IPS DF 4.7 (cell line): ENCODE data around the gene AGPAT1.
"Not testable (repeated sequence)": the region's sequence is repeated elsewhere in the genome, so short reads cannot be mapped to it uniquely, and the experiment has no call there.

Experiments
- DNase-seq: peaks from one replicate; pipeline ENCODE4 v3.0.0-alpha.2; 2013; ENCODE audit warnings: low spot score; ENCODE audit errors: extremely low read depth

AGPAT1 gene

DNA sequence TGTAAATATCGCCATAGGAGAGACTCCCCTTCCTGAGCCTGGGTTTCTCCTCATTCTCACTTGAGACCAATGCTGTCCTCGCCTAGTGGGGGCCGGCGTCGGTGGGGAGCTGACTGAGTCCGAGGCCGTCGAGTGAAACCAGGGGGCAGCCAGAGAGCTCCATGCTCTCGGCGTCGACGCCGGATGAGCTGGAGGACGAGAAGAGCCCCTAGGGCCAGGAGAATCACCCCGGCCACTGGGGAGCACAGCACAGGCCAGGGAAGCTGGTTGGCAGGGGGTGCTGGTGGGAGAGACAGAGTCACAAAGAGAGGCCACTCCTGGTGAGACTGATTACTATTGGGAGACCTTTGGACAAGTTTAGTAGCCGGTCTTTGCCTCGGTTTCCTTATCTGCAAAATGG lies 23.0 kb upstream of the AGPAT1 start:
- DNase-seq = no peak

DNA sequence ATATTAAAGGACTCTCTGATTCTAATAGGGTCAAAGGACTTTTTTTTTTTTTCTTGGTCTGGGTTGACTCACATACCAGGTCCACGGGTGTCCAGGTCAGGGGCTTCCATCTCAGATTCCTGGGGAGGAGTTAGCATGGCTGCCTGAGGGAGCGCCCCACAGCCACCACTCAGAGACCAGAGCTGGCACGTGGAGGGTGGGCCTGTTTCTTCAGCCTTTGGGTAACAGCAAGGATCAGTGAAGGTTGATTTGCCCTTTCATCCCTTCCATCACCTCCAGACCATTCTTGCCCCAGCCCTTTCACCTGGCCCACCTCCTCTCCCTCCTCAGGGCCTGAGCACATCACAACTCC lies 22.4 kb upstream of the AGPAT1 start:
- no peak for DNase-seq

DNA sequence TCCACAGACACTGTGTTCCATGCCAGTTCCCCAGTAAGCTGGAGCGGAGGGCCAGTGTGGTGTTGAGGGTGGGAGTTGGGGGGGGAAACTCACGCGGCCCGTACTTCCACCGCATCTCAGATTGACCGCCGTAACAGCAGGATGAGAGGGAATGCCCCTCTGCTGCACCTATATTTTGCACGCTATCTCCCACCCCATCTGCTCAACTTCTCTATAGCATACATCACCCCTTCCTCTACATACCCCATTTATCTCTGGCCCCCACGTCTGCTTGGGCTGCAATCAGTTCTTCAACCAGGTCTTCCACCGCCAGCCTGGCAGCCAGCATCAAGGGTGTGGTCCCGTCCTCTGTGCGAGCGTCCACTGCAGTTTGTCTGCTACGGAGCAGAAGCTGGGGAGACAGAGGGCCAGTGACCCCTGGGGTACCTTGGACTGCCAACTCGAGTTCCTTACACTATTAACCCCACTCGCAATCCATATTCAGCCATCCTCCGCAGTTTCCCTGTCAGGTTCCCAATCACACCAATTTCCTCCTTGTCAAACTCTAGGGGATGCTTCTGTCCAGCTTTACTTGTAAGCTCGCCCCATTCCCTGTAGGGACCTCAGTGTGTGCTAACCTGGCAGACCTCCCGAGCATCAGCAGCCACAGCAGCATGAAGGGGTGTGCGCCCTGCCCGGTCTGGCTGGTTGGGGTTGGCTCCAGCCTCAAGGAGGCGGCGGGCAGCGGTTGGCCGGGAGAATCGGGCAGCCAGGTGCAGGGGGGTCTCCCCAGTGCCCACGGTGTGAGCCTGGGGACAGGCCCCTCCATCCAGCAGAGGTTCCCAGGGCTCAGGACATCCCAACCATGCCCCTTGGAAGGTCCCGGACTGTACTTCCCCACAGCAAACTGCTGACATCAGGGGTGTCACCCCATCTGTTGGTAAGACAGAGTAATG lies 21.1 kb upstream of the AGPAT1 start:
- DNase-seq = no peak

DNA sequence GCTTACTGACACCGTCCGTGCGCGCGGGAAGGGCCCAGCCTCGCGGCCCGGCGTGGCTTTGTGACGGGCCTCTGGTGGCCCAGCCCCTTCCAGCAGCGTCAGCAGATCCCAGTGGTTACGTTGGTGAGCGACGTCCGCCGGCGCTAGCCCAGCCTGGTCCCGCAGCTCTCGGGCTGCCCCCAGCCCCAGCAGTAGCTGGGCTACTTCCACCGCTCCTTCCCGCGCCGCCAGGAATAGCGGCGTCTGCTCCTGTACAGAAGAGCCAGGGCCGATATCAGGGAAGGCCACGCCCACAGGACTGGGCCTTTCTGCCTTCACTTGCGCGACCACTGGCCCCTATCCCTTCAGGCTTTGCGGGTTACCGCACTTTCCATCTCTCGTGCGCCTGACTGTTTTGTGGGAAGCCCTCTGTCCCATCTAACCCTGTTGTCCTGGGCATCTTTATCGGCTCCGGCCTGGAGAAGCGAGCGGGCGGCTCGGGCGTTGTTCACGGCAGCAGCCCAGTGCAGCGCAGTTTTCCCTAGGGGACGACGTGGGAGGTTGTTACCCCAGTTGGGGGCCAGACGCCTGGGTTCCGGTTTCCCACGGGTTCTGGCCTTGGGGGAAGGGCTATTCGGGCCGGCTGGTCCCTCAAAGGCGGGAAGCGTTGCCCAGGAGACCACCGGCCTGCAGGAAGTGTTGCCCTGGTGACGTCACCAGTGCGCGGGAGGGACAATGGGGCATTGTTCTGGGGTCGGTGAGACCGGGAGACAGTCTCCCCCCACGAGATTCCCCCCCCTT lies 20.2 kb upstream of the AGPAT1 start:
- no peak for DNase-seq

DNA sequence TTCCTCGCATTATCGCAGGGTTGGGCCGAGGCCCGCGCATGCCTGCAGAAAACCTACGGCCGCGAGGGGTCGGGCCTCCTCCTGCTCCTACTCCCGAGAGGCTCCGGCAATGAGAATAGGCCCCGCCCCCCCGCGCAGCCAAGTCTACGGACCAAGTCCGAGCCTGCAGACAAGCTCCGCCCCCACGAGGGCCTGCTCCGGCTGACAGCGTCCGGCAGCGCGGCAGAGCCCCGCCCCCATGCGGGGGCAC lies 19.7 kb upstream of the AGPAT1 start:
- peak; percentile 96 for DNase-seq

DNA sequence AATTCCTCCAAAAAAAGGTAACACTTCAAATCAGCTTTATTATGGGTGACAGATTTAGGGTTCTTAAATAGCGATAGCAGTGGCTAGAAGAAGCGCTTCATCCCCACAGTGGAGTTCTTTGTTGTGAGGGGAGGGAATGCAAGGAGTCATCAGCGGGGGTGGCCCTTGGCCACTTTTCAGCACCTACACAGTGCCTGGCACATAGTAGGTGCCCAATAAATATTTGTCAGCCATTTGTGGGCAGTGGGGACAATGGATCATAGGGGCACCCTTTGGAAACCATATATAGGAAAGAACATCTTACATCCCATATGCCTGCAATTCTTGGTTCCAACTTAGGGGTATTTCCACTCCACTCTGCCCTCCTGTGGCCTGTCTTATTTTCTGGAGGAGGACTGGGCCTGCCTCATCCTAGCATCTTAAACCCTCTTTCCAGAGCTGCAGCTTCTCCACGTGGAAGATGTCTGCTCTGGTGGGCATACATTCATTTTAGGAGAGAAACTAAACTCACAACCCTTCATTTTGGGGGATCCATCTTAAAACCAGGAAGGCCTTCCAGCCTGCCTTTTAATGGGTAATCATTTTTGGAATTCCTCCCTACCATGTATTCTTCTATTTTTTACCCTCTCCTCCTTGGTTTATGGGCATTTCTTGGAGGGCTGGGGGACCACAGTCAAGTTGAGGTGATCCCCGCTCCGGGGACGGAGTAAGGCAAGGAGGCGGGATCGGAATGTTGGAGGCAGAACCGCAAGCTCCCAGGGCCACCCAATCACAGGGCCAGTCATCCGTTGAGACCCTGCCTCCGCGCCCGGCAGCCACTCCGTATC lies 19.2 kb upstream of the AGPAT1 start:
- peak; percentile 87 for DNase-seq

DNA sequence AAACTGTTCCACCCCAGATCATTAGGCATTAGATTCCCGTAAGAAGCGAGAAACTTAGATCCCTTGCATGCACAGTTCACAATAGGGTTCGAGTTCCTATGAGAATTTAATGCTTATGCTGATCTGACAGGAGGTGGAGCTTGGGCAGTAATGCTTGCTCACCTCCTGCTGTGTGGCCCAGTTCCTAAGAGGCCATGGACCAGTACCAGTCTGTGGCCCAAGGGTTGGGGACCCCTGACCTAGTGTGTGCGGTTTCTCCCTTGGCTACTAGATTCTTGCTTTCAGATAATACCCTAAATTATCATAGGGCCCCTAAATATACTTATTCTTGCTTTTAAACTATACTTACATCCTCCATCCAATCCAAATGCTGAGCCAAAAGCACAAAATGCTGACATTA lies 18.5 kb upstream of the AGPAT1 start:
- no peak for DNase-seq

DNA sequence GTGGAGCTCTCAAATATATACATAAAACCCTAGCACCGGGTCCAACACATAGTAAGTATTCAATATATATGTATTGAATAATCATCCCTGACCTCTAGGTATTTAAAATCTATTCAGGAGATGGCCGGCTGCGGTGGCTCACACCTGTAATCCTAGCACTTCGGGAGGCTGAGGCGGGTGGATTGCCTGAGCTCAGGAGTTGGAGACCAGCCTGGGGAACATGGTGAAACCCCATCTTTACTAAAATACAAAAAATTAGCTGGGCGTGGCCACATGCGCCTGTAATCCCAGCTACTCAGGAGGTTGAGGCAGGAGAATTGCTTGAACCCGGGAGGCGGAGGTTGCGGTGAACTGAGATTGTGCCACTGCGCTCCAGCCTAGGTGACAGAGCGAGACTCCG lies 17.2 kb upstream of the AGPAT1 start:
- not testable (repeated sequence) for DNase-seq

DNA sequence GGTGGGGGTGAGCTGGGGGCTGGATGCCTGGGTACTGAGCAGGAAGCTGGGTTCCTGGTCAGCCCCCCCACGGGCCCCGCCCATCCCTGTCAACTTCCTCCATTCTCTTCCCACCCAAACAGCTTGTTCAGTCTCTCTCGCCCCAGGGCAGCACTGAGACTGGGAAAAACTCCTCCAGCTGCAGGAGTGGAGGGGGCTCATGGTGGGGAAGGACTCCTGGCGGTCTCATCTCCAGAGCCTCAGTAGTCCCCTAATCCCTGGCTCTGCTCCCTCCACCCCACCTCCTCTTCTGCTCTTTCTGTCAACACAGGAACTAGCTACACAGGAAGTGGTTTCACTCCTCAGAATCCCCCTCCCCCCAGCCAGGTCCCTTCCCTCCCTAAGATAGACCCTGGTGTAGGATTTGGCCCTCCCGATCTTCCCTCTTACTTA lies 16.7 kb upstream of the AGPAT1 start, which contains the start of gene GPSM3:
TSS of gene GPSM3 (minus strand) at position 36 of the 432 bp plus-strand sequence. CDS start 130 bp downstream, outside the sequence.
- no peak for DNase-seq

DNA sequence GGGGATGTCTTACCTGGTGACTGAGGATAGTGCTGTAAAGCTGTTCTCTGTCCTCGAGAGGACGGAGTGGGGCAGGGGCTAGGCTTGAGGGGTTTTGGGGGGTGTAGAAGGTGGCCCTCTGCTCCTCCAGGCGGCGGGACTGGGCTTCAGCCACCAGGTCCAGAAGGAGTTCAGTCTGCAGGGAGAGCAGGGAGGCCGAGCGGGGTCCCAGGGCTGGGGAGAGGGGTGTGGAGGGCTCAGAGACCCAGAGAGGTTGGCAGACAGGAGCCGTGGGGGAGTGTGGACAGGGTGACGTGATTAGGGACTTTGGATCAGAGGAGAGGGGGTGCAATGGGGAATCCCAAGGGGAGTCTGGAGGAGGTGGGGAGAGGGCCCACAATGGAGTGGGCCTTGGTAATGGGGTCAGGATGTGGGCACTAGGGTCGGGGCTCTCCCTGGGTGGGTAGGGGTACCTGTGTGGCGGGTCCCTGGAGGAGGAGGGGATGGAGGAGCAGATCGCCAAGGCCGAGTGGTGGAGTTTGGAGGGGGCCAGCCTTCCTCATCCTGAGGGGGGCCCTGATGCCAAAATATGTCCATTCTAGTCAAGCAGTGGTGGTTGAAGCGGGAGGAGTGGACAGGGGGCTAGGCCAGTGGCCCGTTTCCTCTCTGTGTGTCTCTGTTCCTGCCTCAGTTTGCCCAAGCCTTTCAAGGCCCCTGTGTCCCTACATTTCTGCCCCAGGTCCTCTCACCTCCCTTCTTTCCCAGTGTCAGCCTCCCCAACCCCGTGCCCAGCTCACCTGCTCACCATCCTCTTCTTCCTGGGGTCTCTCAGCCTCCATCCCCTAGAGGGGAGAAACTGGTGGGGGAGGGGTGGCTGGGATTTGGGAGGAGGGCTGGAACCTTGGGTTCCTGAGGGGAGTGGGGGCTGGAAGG lies 16.1 kb upstream of the AGPAT1 start:
- DNase-seq = no peak

DNA sequence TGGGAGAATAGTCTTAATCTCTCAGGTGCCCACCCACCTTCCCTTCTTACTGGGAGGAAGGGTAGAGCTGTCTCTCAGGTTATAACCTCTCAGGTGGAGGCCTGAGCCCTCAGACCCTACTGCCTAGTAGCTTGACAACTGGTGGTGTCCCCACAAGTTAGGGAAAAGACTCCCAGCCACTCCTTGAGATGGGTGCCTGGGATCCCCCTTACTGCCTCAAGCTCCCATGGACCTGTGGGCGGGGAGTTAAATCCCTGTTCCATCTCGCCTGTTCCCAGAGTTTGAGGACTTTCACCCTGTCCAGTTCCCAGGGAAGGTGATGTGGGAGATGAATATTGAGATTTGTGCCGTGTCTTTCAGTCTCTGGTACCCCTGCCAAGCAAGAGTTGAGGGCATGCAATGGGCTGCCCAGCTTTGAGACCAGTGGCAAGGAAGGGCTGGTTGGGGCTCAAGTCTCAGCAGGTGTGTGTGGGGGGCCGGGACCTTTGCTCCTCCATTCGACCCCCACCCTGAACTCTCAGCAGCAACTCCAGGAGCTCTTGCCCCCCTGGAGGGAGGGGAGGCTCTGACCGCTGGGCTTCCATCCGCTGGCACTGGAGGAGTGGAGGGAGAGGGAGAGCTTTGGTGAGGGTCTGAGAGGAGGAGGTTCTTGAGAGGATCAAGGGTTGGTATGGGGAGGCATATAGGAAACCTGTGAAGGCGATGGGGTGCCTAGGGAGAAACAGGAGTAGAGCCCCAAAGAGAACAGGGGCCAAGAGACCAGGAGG lies 15.2 kb upstream of the AGPAT1 start:
- DNase-seq = no peak

DNA sequence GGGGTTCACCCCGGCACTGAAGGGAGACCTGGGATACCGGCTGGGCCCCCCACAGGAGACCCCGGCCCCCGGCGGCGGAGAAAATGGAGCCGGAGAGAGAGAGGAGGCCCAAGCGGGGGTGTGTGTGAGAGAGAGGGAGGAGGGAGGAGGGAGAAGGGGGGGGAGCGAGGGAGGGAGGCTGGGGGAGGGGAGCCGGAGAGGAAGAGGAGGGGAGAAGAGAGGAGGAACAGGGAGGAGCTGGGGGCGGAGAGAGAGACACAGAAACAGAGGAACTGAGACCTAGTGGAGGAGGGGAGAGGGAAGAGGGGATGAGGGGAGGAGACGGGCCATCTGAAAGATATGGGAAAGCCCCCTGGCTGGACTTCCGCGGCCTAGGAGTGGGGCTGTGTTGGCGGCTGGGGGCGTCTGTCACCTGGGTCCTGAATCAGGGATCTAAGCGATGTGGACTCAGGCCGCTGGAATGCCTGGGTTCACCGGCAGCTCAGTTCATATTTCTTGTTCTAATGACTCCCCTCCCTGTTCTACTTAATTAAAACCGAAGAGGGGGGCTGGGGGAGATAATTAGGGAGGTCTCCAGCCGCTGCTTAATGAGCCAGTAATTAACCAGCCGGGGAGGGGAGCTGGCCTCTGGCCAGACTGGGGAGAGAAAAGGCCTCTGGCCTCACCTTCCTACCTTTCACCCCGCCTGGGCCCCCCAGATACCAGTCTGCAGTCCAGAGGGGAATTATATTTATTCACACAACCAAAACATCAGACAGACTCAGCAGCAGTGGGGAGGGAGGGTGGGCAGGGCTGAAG lies 14.4 kb upstream of the AGPAT1 start, which contains the start of gene PBX2:
TSS of gene PBX2 (minus strand) at position 149 of the 798 bp plus-strand sequence. CDS start 287 bp downstream, outside the sequence.
- DNase-seq = no peak

DNA sequence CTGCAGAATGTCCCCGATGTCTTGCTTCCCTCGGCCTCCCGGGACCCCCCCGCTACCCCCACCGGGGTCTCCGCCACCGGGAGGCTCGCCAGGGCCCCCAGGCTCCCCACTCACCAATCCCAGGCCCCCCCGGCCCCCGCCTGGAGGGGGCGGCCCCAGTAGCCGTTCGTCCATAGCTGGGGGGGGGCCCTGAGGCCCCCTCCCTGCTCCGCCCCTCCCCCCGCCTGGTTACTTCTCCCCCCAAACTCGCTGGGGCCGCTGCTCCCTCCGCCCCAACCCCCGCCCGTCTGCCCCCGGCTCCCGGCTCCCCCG lies 13.8 kb upstream of the AGPAT1 start:
- DNase-seq = no peak

DNA sequence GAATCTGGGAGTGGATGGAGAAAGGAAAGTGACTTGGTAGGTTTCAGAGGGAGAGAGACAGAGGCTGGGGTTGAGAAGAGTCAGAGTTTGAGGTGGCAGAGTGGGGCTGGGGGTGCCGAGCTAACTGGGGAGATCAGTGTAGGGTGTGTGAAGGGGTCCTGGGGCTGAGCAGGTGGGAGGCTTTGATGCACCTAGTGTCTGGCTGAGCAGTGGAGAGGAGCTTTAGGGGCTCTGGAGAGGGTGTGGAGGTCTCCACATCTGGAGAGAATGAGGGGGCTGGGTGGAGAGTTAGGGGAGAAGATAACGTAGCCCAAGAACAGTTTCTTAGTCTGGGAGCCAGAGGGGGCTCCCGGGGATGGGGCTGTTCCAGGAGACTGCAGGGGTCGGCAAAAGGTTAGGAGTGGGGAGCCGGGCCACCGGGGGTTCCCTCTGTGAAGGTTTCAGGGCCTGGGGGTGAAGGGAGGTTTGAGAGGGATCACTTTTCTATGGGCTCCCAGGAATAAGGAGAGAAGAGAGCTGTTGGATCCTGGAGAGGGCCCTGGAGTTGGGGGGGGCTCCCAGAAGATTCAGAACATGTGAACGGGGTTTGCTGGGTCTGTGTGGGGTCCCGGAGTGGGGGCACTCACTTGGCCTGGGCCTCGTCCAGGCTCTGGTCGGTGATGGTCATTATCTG lies 13.3 kb upstream of the AGPAT1 start:
- no peak for DNase-seq

DNA sequence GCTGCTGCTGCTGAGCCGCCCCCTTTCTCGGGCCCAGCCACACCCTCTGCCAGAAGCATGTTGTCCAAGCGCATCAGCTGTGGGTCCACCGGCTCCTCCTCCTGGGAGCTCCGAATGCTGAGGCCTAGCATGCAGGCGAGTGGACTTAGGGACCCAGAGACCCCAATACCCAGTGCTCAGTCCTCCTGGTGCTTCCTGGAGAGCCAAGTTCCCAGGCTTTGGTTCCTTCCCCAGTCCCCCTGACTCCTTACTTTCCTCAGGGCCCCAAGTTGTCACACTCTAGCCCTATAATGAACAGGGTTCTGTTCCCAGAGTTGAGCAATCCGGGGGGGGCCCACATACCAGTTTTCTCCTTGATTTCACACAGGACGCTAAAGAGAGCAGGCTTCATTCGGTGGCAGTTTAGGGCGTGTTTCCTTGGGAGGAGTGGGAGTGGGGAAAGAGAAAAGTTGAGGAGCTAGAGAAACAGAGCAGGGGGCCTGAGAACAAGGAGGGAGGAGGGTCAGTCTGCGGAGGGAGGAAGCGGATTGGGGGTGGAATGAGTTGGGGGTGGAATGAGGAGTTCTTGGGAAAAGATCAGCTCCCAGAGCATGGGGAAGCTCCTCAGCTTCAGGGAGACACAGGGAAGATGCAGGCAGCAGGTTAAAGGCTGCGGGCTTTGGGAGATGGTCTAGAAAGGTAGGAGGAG lies 12.6 kb upstream of the AGPAT1 start:
- DNase-seq = no peak

DNA sequence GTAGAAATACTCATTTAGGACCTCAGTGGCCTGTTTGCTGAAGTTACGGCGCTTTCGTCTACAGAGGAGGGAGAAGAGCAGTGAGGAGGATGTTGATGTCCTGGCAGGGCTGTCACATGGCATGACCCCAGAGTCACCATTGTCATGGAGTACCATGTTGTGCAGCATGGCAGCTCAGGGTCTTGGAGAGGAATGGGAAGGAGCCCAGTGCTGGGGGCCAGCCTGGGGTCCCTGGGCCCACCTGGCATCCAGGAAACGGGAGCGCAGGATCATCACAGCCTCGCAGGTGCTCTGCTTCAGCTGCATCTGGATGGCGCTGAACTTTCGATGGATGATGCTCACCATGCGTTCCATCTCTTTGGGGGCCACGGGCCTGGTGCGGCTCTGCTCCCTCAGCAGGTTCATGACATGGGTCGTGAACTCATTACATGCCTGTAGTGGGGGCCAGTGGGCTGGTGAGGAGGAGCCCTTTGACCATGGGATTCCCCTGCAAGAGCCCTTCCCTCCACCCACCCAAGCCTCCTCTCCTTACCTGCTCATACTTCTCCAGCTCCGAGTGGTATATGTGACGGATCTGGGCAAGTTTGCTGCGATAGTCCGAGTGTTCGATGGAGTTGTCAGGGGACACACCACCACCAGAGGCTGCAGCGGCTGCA lies 12.0 kb upstream of the AGPAT1 start:
- not testable (repeated sequence) for DNase-seq

DNA sequence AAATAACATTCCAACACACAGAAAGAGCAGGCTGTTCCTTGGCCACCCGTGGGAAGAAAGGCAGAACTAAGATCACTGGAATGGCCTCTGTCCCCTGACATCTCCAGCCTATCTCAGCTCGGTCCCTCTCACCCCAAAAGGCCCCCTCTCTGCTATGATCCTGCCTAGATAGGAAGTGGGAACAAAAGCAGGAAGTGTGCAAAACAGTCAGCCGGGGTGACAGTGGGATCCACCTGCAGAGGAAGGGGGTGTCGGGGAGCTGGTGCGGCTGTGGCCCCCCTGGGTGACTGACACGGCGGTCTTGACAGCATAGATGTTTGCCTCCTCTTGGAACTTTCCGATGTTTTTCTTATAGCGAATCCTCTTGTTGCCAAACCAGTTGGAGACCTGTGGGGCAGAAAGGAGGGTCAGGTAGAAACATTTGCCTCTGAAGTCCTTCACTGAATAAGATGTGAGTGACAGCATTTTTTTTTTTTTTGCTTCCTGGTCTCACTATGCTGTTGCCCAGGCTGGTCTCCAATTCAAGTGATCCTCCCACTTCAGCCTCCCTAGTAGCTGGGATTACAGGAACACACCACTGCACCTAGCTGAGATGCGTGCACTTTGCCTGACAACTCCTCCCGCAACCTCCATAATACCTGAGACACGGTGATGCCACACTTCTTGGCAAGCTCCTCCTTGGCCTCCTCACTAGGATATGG lies 11.3 kb upstream of the AGPAT1 start:
- no peak for DNase-seq
